Measurements from ENCODE around the gene UBTD1.

- no peak for TF ChIP-seq CTCF (IDR thresholded peaks at IDR 0.05)
- TF ChIP-seq POLR2A (IDR thresholded peaks at IDR 0.05) = no peak
- TF ChIP-seq EP300 (IDR thresholded peaks at IDR 0.05) = no peak
Observed at GRCh38 chr10:97547271-97547600, 48.5 kb downstream of the UBTD1 start.
